GM13977 (cell line): ENCODE measurements around the gene OPRM1.

Experiments used
- DNase-seq: peaks from one replicate; pipeline ENCODE4 v3.0.0; 2012; ENCODE audit warnings: low spot score
- CTCF ChIP-seq: IDR thresholded peaks from 2 replicates; pipeline ENCODE4 v1.5.1; 2012; ENCODE audit warnings: mild to moderate bottlenecking, control low read depth; ENCODE audit not compliant: insufficient read depth; ENCODE audit errors: extremely low read depth, missing control alignments
- in situ Hi-C: fragments of 300-500 bp; cut with MboI; formaldehyde crosslinking; loops from one replicate; pipeline ENCODE4 v1.12.0; 2022; ENCODE audit warnings: low sequenced_read_pairs, low pct_unique_long_range_greater_than_20kb, mixed read lengths, inconsistent platforms; ENCODE audit not compliant: unreplicated experiment

The OPRM1 gene

GRCh38 chr6:154218787-154219186 is 179.7 kb downstream of the OPRM1 start:
- in situ Hi-C loops: no loop called here
- TF ChIP-seq CTCF: no peak
- no peak for DNase-seq

- no peak for TF ChIP-seq CTCF
- in situ Hi-C loops: no loop called here
- DNase-seq: no peak
Observed at GRCh38 chr6:154219250-154219649, 180.2 kb downstream of the OPRM1 start.

GRCh38 chr6:154222716-154223115 is 183.7 kb downstream of the OPRM1 start:
- TF ChIP-seq CTCF: no peak
- in situ Hi-C loops: no loop called here
- DNase-seq: no peak

- no peak for DNase-seq
- no peak for TF ChIP-seq CTCF
- in situ Hi-C loops: no loop called here
Observed at GRCh38 chr6:154223296-154223695, 184.3 kb downstream of the OPRM1 start.

- in situ Hi-C loops: no loop called here
- DNase-seq: no peak
- no peak for TF ChIP-seq CTCF
Observed at GRCh38 chr6:154226461-154226860, 187.4 kb downstream of the OPRM1 start.

- in situ Hi-C loops: no loop called here
- DNase-seq: no peak
- TF ChIP-seq CTCF: no peak
Observed at GRCh38 chr6:154227862-154228520, 189.0 kb downstream of the OPRM1 start.
